Measurements from ENCODE around the gene HOXA13. TPM values are rescaled to one million over a fixed set of nuclear protein-coding genes. Genes with fewer than 3 reads are reported as not detected.
A peak's percentile ranks its signal among the peaks of the same experiment; 100 is the strongest.

HOXA13 gene
- total RNA-seq, 1 donor from 2014 or later, result under 0.01 TPM

DNA sequence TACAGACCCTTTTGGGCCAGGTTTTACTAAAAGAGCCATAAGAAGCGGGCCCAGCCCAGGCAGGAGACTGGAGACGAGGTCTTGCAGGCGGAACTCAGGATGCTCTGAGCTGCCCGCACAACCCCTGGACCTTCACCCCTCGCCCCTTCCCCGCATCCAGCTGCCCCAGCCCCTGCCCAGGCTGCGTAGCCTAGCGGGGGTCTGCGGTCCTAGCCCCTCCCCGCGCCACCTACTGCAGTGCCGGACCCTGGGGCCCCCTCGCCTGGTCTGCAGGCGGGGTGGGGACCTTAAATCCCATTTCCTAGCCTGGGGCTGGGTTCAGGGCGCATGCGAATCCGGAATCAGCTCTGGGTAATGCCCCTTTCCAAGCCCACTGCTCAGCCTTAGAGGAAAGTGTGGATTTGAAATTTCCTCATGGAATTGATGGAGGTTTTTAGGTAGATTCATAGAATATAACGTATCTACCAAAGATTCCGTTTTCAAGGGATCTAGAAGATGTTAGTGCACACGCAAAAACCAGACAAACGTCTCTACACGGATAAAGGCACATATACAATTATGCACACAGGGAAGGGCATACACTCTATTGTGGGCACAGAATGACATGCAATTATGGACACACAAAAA lies 47.0 kb downstream of the HOXA13 start:
- FAIRE-seq, result no peak
- Histone ChIP-seq H3K27me3 (ENCODE audit: control insufficient read depth, insufficient read depth, low read length) (peaks cover 89% of the 10 kb centered on the region), H3K4me3 (ENCODE audit: low read depth, low read length) (no peak overlapping the region), H3K36me3 (ENCODE audit: control insufficient read depth, insufficient read depth, low read length) (no peaks in the 10 kb centered on the region)
- TF ChIP-seq, protein P1, sequence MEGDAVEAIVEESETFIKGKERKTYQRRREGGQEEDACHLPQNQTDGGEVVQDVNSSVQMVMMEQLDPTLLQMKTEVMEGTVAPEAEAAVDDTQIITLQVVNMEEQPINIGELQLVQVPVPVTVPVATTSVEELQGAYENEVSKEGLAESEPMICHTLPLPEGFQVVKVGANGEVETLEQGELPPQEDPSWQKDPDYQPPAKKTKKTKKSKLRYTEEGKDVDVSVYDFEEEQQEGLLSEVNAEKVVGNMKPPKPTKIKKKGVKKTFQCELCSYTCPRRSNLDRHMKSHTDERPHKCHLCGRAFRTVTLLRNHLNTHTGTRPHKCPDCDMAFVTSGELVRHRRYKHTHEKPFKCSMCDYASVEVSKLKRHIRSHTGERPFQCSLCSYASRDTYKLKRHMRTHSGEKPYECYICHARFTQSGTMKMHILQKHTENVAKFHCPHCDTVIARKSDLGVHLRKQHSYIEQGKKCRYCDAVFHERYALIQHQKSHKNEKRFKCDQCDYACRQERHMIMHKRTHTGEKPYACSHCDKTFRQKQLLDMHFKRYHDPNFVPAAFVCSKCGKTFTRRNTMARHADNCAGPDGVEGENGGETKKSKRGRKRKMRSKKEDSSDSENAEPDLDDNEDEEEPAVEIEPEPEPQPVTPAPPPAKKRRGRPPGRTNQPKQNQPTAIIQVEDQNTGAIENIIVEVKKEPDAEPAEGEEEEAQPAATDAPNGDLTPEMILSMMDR (IDR thresholded peaks at IDR 0.05; ENCODE audit: insufficient read depth, low read length, severe bottlenecking), result no peak
- DNase-seq (ENCODE audit: low read depth), result no peak

DNA sequence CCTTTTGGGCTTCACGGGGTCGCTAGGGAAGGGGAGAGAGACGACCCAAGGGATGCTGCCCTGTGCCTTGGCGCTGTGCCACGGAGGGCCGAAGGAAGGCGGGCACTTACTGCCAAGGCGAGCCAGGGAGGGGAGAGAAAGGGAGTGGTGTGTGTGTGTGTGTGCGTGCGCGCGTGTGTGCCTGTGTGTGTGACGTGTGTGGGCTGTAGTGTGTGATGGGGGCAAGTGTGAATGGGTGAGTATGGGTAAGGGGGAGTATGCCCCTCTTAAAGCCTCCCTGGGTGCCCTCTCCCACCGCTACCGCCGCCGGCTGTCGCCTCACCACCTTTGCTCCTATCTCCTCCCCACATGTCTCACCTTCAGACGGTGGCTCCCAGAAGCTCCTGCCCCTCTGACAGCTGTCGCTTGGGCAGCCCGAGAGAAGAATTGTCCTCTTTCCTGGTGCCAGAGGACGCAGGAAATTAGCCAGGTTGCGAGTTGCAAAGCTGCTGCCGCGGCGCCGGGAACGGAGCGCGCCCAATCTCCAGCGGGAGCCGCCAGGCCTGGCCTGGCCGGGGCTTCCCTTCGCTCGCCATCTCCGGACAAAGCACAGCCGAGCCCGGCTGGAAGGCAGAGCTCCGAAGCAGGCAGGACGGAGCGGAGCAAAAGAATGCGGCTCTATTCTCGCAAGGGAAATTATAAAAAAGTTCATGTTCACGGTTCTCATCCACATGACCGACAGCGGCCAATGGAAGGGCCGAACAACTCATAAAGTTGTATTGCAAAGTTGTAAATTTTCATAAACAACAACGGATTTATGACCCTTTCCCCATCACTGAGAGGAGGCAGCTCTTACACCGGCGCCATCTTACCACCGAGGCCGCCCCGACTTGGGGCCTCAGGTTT lies 47.7 kb downstream of the HOXA13 start, which contains the start of gene HOXA3:
TSS of gene HOXA3 (minus strand) at position 653 of the 885 bp plus-strand sequence. CDS start 41,943 bp downstream, outside the sequence.
- FAIRE-seq, result peak; percentile 23
- TF ChIP-seq, protein P1 (IDR thresholded peaks at IDR 0.05; ENCODE audit: insufficient read depth, low read length, severe bottlenecking), result no peak
- H3K36me3 ChIP-seq (ENCODE audit: control insufficient read depth, insufficient read depth, low read length), result no peaks in the 10 kb centered on the region
- H3K27me3 ChIP-seq (ENCODE audit: control insufficient read depth, insufficient read depth, low read length), result peaks cover 86% of the 10 kb centered on the region
- DNase-seq (ENCODE audit: low read depth), result no peak
- H3K4me3 ChIP-seq (ENCODE audit: low read depth, low read length), result no peak within 1 kb of the TSS

- no peak overlapping the region for H3K4me3 ChIP-seq (ENCODE audit: low read depth, low read length)
- TF ChIP-seq, protein P1 (IDR thresholded peaks at IDR 0.05; ENCODE audit: insufficient read depth, low read length, severe bottlenecking), result no peak
- no peak for FAIRE-seq
- peaks cover 89% of the 10 kb centered on the region for H3K27me3 ChIP-seq (ENCODE audit: control insufficient read depth, insufficient read depth, low read length)
- no peaks in the 10 kb centered on the region for H3K36me3 ChIP-seq (ENCODE audit: control insufficient read depth, insufficient read depth, low read length)
- no peak for DNase-seq (ENCODE audit: low read depth)
Measured at GRCh38 chr7:27151341-27151930, 48.5 kb downstream of the HOXA13 start.

DNA sequence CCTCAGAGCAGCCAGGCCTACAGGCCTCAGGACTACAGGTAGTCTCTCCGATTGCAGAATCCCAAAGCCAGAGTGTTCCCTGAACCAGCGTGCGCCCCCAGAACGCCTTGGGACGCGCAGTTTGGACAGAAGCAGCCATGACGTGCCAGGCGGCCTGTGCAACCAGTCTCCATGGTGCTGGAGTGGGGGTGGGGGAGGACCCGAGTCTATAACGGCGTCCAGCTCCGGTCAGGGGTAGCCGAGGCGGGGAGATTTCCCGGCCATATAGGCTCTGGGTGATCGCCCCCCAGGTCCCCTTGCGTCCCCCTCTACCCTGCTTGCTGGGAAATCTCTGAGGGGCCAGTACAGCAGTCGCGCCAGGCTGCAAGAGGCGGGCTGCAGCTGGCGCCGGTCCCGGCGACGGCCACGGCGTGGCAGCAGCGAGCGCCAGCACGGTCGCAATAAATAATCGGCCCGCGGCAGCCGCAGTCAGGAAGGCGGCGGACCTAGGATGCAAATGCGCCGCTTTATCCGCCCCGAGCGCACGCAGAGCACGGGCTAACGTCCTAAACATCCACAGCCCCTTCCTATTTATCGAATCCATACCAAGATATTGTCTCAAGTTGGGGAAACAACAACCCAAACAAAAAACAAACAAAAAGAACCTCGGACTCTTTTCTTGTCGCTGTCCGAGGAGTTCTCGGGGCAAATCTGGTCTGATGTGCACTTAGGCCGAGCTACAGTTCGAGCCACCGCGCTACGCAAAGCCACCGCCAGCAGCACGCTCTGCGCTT lies 49.1 kb downstream of the HOXA13 start:
- Histone ChIP-seq H3K36me3 (ENCODE audit: control insufficient read depth, insufficient read depth, low read length) (no peaks in the 10 kb centered on the region), H3K4me3 (ENCODE audit: low read depth, low read length) (no peak overlapping the region), H3K27me3 (ENCODE audit: control insufficient read depth, insufficient read depth, low read length) (peaks cover 89% of the 10 kb centered on the region)
- no peak for FAIRE-seq
- DNase-seq (ENCODE audit: low read depth), result peak; percentile 20
- TF ChIP-seq, protein P1 (IDR thresholded peaks at IDR 0.05; ENCODE audit: insufficient read depth, low read length, severe bottlenecking), result peak; percentile 85

DNA sequence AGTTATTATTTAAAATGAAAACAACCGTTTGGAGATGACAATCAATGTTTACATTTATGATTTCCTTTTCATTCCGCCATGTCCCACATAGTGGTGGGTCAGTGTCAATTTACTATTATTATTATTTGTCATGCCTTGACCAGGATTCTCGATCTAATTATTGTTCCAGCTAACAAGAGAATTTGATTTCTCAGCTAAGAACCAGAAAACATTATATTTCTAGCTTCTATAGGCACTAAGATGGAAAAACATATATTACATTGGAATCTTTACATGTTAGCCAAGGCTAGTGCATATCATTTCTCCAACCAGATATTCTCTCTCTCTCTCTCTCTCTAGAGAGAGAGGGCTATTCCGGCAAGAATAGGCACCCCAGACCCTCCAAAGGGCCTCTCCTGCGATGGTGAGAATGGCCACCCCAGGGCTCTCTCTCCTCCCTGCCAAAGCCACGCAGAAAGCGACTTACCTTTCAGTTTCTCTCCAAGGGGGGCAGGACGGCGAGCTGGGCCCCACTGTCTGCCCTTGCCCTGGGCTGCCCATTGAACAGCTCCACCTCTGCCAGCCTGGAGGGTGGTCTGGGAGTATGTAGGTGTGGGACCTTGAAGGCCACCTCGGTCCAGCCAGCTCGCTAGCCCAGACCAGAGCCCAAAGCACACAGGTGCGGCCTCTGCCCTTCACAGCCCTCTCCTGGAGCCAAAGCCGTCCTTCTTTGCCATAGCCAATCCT lies 49.9 kb downstream of the HOXA13 start:
- Histone ChIP-seq H3K36me3 (ENCODE audit: control insufficient read depth, insufficient read depth, low read length) (no peaks in the 10 kb centered on the region), H3K27me3 (ENCODE audit: control insufficient read depth, insufficient read depth, low read length) (peaks cover 87% of the 10 kb centered on the region), H3K4me3 (ENCODE audit: low read depth, low read length) (no peak overlapping the region)
- TF ChIP-seq, protein P1 (IDR thresholded peaks at IDR 0.05; ENCODE audit: insufficient read depth, low read length, severe bottlenecking), result no peak
- FAIRE-seq, result no peak
- no peak for DNase-seq (ENCODE audit: low read depth)
